ENCODE measurements around the gene TLE3.

The TLE3 gene

GRCh38 chr15:70111203-70112073 is 13.7 kb upstream of the TLE3 start:
- ChIA-PET CTCF (interaction anchor here (1.3 to 4.4 kb wide), 5 partner anchors 9 to 73 kb away, joined by 3 to 21 read pairs (median 5); partner anchors contain the start of gene TLE3), POLR2A (interaction anchor here (1.9 kb wide), 1 partner anchor 11 kb away, joined by 16 read pairs; no protein-coding TSS in a partner anchor)
- no peaks in the 10 kb centered on the region for H3K27me3 ChIP-seq (replicated peaks in 2 of 5; ENCODE audit: control insufficient read depth in 4 of 5, insufficient read depth in 5 of 5, low read length in 4 of 5)
- no peak overlapping the region for H3K27ac ChIP-seq (ENCODE audit: insufficient read depth in 1 of 2, low read depth in 1 of 2, low read length in 2 of 2, poor library complexity in 1 of 2, severe bottlenecking in 2 of 2)
- no peaks in the 10 kb centered on the region for H3K9me3 ChIP-seq (ENCODE audit: control extremely low read depth in 1 of 5, control insufficient read depth in 4 of 5, insufficient read depth in 2 of 5, low read depth in 1 of 5, low read length in 4 of 5)
- DNase-seq, result peak; percentile 44 to 72 (median 72)
- H3K4me1 ChIP-seq (ENCODE audit: control extremely low read depth in 1 of 4, control insufficient read depth in 4 of 4, insufficient read depth in 4 of 4, low read length in 3 of 4), result peaks cover 0 to 50% (median 30%) of the 10 kb centered on the region in 4 experiments
- 54% methylated on average over 4 of the region's 8 CpGs for WGBS (ENCODE audit: insufficient coverage)
- H3K4me3 ChIP-seq (ENCODE audit: control insufficient read depth in 1 of 7, extremely low read depth in 1 of 7, insufficient read depth in 4 of 7, low read depth in 2 of 7, low read length in 6 of 7), result peak overlapping the region in 1 of 7 experiments; percentile 47
- H3K36me3 ChIP-seq (ENCODE audit: control insufficient read depth in 4 of 4, insufficient read depth in 4 of 4, low read length in 3 of 4), result no peaks in the 10 kb centered on the region

- POLR2A ChIA-PET, result interaction anchor here (1.3 kb wide), 1 partner anchor 9 kb away, joined by 3 read pairs; no protein-coding TSS in a partner anchor
- no peaks in the 10 kb centered on the region for H3K27me3 ChIP-seq (replicated peaks in 2 of 5; ENCODE audit: control insufficient read depth in 4 of 5, insufficient read depth in 5 of 5, low read length in 4 of 5)
- no peaks in the 10 kb centered on the region for H3K9me3 ChIP-seq (ENCODE audit: control extremely low read depth in 1 of 5, control insufficient read depth in 4 of 5, insufficient read depth in 2 of 5, low read depth in 1 of 5, low read length in 4 of 5)
- H3K27ac ChIP-seq (ENCODE audit: insufficient read depth in 1 of 2, low read depth in 1 of 2, low read length in 2 of 2, poor library complexity in 1 of 2, severe bottlenecking in 2 of 2), result no peak overlapping the region
- H3K36me3 ChIP-seq (ENCODE audit: control insufficient read depth in 4 of 4, insufficient read depth in 4 of 4, low read length in 3 of 4), result no peaks in the 10 kb centered on the region
- no peak for DNase-seq
- no peak overlapping the region for H3K4me3 ChIP-seq (ENCODE audit: control insufficient read depth in 1 of 7, extremely low read depth in 1 of 7, insufficient read depth in 4 of 7, low read depth in 2 of 7, low read length in 6 of 7)
- CTCF ChIA-PET, result interaction anchor here (1.2 to 4.4 kb wide), 4 partner anchors 9 to 43 kb away, joined by 3 to 21 read pairs (median 3); no protein-coding TSS in a partner anchor
- H3K4me1 ChIP-seq (ENCODE audit: control extremely low read depth in 1 of 4, control insufficient read depth in 4 of 4, insufficient read depth in 4 of 4, low read length in 3 of 4), result peaks cover 0 to 41% (median 29%) of the 10 kb centered on the region in 4 experiments
- WGBS (ENCODE audit: insufficient coverage), result 100% methylated on average over 2 of the region's 2 CpGs
These were observed 12.3 kb upstream of the TLE3 start for GRCh38 chr15:70109978-70110377.

GRCh38 chr15:70109531-70109930 is 11.8 kb upstream of the TLE3 start:
- WGBS (ENCODE audit: insufficient coverage), result 100% methylated on average over 1 of the region's 3 CpGs
- Histone ChIP-seq H3K4me3 (ENCODE audit: control insufficient read depth in 1 of 7, extremely low read depth in 1 of 7, insufficient read depth in 4 of 7, low read depth in 2 of 7, low read length in 6 of 7) (no peak overlapping the region), H3K36me3 (ENCODE audit: control insufficient read depth in 4 of 4, insufficient read depth in 4 of 4, low read length in 3 of 4) (no peaks in the 10 kb centered on the region), H3K27ac (ENCODE audit: insufficient read depth in 1 of 2, low read depth in 1 of 2, low read length in 2 of 2, poor library complexity in 1 of 2, severe bottlenecking in 2 of 2) (no peak overlapping the region), H3K27me3 (replicated peaks in 2 of 5; ENCODE audit: control insufficient read depth in 4 of 5, insufficient read depth in 5 of 5, low read length in 4 of 5) (no peaks in the 10 kb centered on the region), H3K9me3 (ENCODE audit: control extremely low read depth in 1 of 5, control insufficient read depth in 4 of 5, insufficient read depth in 2 of 5, low read depth in 1 of 5, low read length in 4 of 5) (no peaks in the 10 kb centered on the region), H3K4me1 (ENCODE audit: control extremely low read depth in 1 of 4, control insufficient read depth in 4 of 4, insufficient read depth in 4 of 4, low read length in 3 of 4) (peaks cover 0 to 37% (median 24%) of the 10 kb centered on the region in 4 experiments)
- CTCF ChIA-PET, result interaction anchor here (1.2 to 4.4 kb wide), 4 partner anchors 9 to 43 kb away, joined by 3 to 21 read pairs (median 3); no protein-coding TSS in a partner anchor
- no peak for DNase-seq
- POLR2A ChIA-PET, result interaction anchor here (0.8 to 1.3 kb wide), 2 partner anchors 8 to 264 kb away, joined by 3 to 5 read pairs; no protein-coding TSS in a partner anchor

- Histone ChIP-seq H3K4me1 (ENCODE audit: control extremely low read depth in 1 of 4, control insufficient read depth in 4 of 4, insufficient read depth in 4 of 4, low read length in 3 of 4) (peaks cover 3 to 51% (median 43%) of the 10 kb centered on the region in 4 experiments), H3K36me3 (ENCODE audit: control insufficient read depth in 4 of 4, insufficient read depth in 4 of 4, low read length in 3 of 4) (no peaks in the 10 kb centered on the region), H3K4me3 (ENCODE audit: control insufficient read depth in 1 of 7, extremely low read depth in 1 of 7, insufficient read depth in 4 of 7, low read depth in 2 of 7, low read length in 6 of 7) (no peak overlapping the region), H3K9me3 (ENCODE audit: control extremely low read depth in 1 of 5, control insufficient read depth in 4 of 5, insufficient read depth in 2 of 5, low read depth in 1 of 5, low read length in 4 of 5) (no peaks in the 10 kb centered on the region), H3K27ac (ENCODE audit: insufficient read depth in 1 of 2, low read depth in 1 of 2, low read length in 2 of 2, poor library complexity in 1 of 2, severe bottlenecking in 2 of 2) (no peak overlapping the region), H3K27me3 (replicated peaks in 2 of 5; ENCODE audit: control insufficient read depth in 4 of 5, insufficient read depth in 5 of 5, low read length in 4 of 5) (no peaks in the 10 kb centered on the region)
- POLR2A ChIA-PET, result no interaction called here
- WGBS (ENCODE audit: insufficient coverage), result 98% methylated on average over 7 of the region's 7 CpGs
- peak in 1 of 3 donors; percentile 30 for DNase-seq
- CTCF ChIA-PET, result interaction anchor here (0.9 to 1.6 kb wide), 5 partner anchors 11 to 375 kb away, joined by 3 to 6 read pairs (median 3); no protein-coding TSS in a partner anchor
These were observed 6.3 kb upstream of the TLE3 start for GRCh38 chr15:70103880-70104626.

- ChIA-PET POLR2A (no interaction called here), CTCF (interaction anchor here (1.0 to 3.6 kb wide), 7 partner anchors 8 to 79 kb away, joined by 3 to 15 read pairs (median 4); no protein-coding TSS in a partner anchor)
- H3K4me3 ChIP-seq (ENCODE audit: control insufficient read depth in 1 of 7, extremely low read depth in 1 of 7, insufficient read depth in 4 of 7, low read depth in 2 of 7, low read length in 6 of 7), result no peak overlapping the region
- 100% methylated on average over 1 of the region's 3 CpGs for WGBS (ENCODE audit: insufficient coverage)
- H3K27ac ChIP-seq (ENCODE audit: insufficient read depth in 1 of 2, low read depth in 1 of 2, low read length in 2 of 2, poor library complexity in 1 of 2, severe bottlenecking in 2 of 2), result no peak overlapping the region
- H3K9me3 ChIP-seq (ENCODE audit: control extremely low read depth in 1 of 5, control insufficient read depth in 4 of 5, insufficient read depth in 2 of 5, low read depth in 1 of 5, low read length in 4 of 5), result no peaks in the 10 kb centered on the region
- no peaks in the 10 kb centered on the region for H3K27me3 ChIP-seq (replicated peaks in 2 of 5; ENCODE audit: control insufficient read depth in 4 of 5, insufficient read depth in 5 of 5, low read length in 4 of 5)
- no peaks in the 10 kb centered on the region for H3K36me3 ChIP-seq (ENCODE audit: control insufficient read depth in 4 of 4, insufficient read depth in 4 of 4, low read length in 3 of 4)
- peaks cover 8 to 63% (median 52%) of the 10 kb centered on the region in 4 experiments for H3K4me1 ChIP-seq (ENCODE audit: control extremely low read depth in 1 of 4, control insufficient read depth in 4 of 4, insufficient read depth in 4 of 4, low read length in 3 of 4)
- DNase-seq, result no peak
These were observed 5.1 kb upstream of the TLE3 start for GRCh38 chr15:70102827-70103226.

- POLR2A ChIA-PET, result interaction anchor here (0.5 to 2.8 kb wide), 5 partner anchors 8 to 80 kb away, joined by 3 to 16 read pairs (median 3); no protein-coding TSS in a partner anchor
- peak; percentile 85 to 93 (median 89) for DNase-seq
- H3K27ac ChIP-seq (ENCODE audit: insufficient read depth in 1 of 2, low read depth in 1 of 2, low read length in 2 of 2, poor library complexity in 1 of 2, severe bottlenecking in 2 of 2), result no peak overlapping the region
- CTCF ChIA-PET, result interaction anchor here (1.0 to 3.6 kb wide), 9 partner anchors 10 to 386 kb away, joined by 3 to 21 read pairs (median 7); no protein-coding TSS in a partner anchor
- WGBS (ENCODE audit: insufficient coverage), result 0% methylated on average over 5 of the region's 12 CpGs
- H3K9me3 ChIP-seq (ENCODE audit: control extremely low read depth in 1 of 5, control insufficient read depth in 4 of 5, insufficient read depth in 2 of 5, low read depth in 1 of 5, low read length in 4 of 5), result no peaks in the 10 kb centered on the region
- peak overlapping the region in 3 of 7 experiments; percentile 47 to 56 (median 47) for H3K4me3 ChIP-seq (ENCODE audit: control insufficient read depth in 1 of 7, extremely low read depth in 1 of 7, insufficient read depth in 4 of 7, low read depth in 2 of 7, low read length in 6 of 7)
- no peaks in the 10 kb centered on the region for H3K36me3 ChIP-seq (ENCODE audit: control insufficient read depth in 4 of 4, insufficient read depth in 4 of 4, low read length in 3 of 4)
- no peaks in the 10 kb centered on the region for H3K27me3 ChIP-seq (replicated peaks in 2 of 5; ENCODE audit: control insufficient read depth in 4 of 5, insufficient read depth in 5 of 5, low read length in 4 of 5)
- H3K4me1 ChIP-seq (ENCODE audit: control extremely low read depth in 1 of 4, control insufficient read depth in 4 of 4, insufficient read depth in 4 of 4, low read length in 3 of 4), result peaks cover 8 to 63% (median 55%) of the 10 kb centered on the region in 4 experiments
These were observed 3.9 kb upstream of the TLE3 start for GRCh38 chr15:70101459-70102113.

Data from common myeloid progenitor, CD34-positive (primary cell).